Measurements from ENCODE around the gene KIZ. TPM values are rescaled to one million over a fixed set of nuclear protein-coding genes. Genes with fewer than 3 reads are reported as not detected.

KIZ gene
- total and polyA plus RNA-seq, 2 donors (not counting 1 experiment from before 2014, with no cell fraction given), result 19.7 to 40.4 TPM

DNA sequence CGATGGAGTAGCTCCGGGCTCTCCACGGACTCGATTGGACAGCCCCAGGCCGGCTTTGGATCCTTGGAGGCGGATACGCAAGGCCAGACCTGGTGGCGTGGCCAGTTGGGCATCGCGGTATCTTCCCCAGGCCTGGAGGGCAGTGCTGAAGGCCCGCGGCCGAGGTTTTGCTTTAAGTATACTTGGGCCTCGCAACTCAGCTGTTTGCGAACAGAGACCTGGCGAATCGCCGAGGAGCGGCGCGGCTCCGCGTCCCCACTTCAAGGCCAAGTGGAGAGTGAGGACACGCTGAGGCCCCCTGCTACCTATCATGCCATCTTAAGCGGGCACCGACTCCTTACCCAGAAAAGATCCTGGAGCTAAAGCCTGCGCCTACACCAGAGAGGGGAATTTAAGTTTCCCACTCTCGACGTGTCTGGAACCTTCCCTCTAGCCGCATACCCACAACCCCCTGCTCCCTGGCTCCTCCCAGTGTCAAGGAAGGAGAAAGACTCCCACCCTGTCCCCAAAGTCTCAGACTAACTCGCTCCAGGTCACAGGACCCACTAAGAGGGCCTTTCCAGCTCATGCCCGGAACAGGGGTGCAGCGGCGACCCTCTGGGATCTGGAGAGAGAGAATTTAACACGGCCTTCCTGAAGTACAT is 23.8 kb upstream of the KIZ start:
- Mint-ChIP-seq H3K4me1 (peaks cover 36% of the 10 kb centered on the region), H3K9me3 (ENCODE audit: insufficient read depth) (no peaks in the 10 kb centered on the region), H3K4me3 (peak overlapping the region; percentile 95), H3K27me3 (peaks cover 73% of the 10 kb centered on the region), H3K27ac (no peak overlapping the region)
- Histone ChIP-seq H3K36me3 (replicated peaks in 1 of 2; ENCODE audit: control extremely low read depth in 1 of 2, control insufficient read depth in 1 of 2, extremely low read depth in 1 of 2, insufficient read depth in 2 of 2, low read length in 1 of 2) (no peaks in the 10 kb centered on the region), H3K4me1 (ENCODE audit: control insufficient read depth in 2 of 2, insufficient read depth in 2 of 2, low read length in 2 of 2) (peaks cover 57 to 65% of the 10 kb centered on the region in 2 donors), H4K20me1 (ENCODE audit: control insufficient read depth, insufficient read depth, low read length, poor library complexity, severe bottlenecking) (no peaks in the 10 kb centered on the region), H3K9me3 (ENCODE audit: control extremely low read depth in 1 of 3, control insufficient read depth in 2 of 3, insufficient read depth in 1 of 3, low read length in 2 of 3) (peaks cover 0 to 64% (median 8%) of the 10 kb centered on the region in 3 donors), H3K4me2 (replicated peaks; ENCODE audit: low read depth, low read length, poor library complexity, severe bottlenecking) (peak overlapping the region; percentile 96), H3K4me3 (ENCODE audit: control extremely low read depth in 1 of 5, extremely low read depth in 1 of 5, insufficient read depth in 1 of 5, low read depth in 2 of 5, low read length in 4 of 5) (peak overlapping the region in 4 of 5 experiments; percentile 34 to 77 (median 69)), H3K27me3 (replicated peaks in 1 of 4; ENCODE audit: control extremely low read depth in 1 of 4, control insufficient read depth in 3 of 4, insufficient read depth in 4 of 4, low read length in 3 of 4) (peaks cover 1 to 89% (median 72%) of the 10 kb centered on the region in 4 experiments), H3K79me2 (ENCODE audit: control insufficient read depth, insufficient read depth, low read length) (no peaks in the 10 kb centered on the region), H3K9ac (ENCODE audit: low read length) (peak overlapping the region; percentile 72), H2AFZ (ENCODE audit: insufficient read depth, low read depth, low read length, poor library complexity, severe bottlenecking) (peak overlapping the region; percentile 86), H3K27ac (ENCODE audit: low read length in 2 of 2) (no peak overlapping the region)
- TF ChIP-seq EZH2 (IDR thresholded peaks at IDR 0.05; ENCODE audit: borderline replicate concordance, insufficient read depth, low read depth, low read length, poor library complexity, severe bottlenecking), result no peak
- TF ChIP-seq, protein P1, sequence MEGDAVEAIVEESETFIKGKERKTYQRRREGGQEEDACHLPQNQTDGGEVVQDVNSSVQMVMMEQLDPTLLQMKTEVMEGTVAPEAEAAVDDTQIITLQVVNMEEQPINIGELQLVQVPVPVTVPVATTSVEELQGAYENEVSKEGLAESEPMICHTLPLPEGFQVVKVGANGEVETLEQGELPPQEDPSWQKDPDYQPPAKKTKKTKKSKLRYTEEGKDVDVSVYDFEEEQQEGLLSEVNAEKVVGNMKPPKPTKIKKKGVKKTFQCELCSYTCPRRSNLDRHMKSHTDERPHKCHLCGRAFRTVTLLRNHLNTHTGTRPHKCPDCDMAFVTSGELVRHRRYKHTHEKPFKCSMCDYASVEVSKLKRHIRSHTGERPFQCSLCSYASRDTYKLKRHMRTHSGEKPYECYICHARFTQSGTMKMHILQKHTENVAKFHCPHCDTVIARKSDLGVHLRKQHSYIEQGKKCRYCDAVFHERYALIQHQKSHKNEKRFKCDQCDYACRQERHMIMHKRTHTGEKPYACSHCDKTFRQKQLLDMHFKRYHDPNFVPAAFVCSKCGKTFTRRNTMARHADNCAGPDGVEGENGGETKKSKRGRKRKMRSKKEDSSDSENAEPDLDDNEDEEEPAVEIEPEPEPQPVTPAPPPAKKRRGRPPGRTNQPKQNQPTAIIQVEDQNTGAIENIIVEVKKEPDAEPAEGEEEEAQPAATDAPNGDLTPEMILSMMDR (IDR thresholded peaks at IDR 0.05), result no peak
- 12% methylated on average over 34 of the region's 35 CpGs for WGBS (ENCODE audit: insufficient coverage)
- ChIA-PET POLR2A (no interaction called here), CTCF (interaction anchor here (1.4 kb wide), 1 partner anchor 404 kb away, joined by 3 read pairs; no protein-coding TSS in a partner anchor)
- DNase-seq (peak; percentile 49), ATAC-seq (ENCODE audit: low read depth) (no peak)
- intact Hi-C loops (cut with micrococcal nuclease), result loop anchor here (5.0 kb wide), 2 partner anchors 290 to 410 kb away; partner anchors contain the start of gene NKX2-2
